ENCODE data around the gene NRSN1.

GRCh38 chr6:24145690-24146131, 19.7 kb downstream of the NRSN1 start:
- TF ChIP-seq CTCF (IDR thresholded peaks at IDR 0.05) = no peak
- no peak for TF ChIP-seq EZH2 (IDR thresholded peaks at IDR 0.05; ENCODE audit: borderline replicate concordance, insufficient read depth, low read depth, low read length, poor library complexity, severe bottlenecking)
